C1 segment of cervical spinal cord (tissue), 14 donors: ENCODE measurements around the gene NRXN3.

Experiments
- DNase-seq, 14 donors: peaks; one replicate each; lab custom pipeline; 2025; lab: John Stamatoyannopoulos, UW

Gene NRXN3

GRCh38 chr14:78242086-78242485, 71.9 kb downstream of the NRXN3 start:
- no peak for DNase-seq

GRCh38 chr14:78243187-78243586, 73.0 kb downstream of the NRXN3 start:
- DNase-seq, result no peak

- no peak for DNase-seq
Observed at GRCh38 chr14:78245238-78245637, 75.1 kb downstream of the NRXN3 start.

- no peak for DNase-seq
Observed at GRCh38 chr14:78248501-78249090, 78.4 kb downstream of the NRXN3 start.

GRCh38 chr14:78251308-78251707, 81.1 kb downstream of the NRXN3 start:
- no peak for DNase-seq

GRCh38 chr14:78253986-78254385, 83.8 kb downstream of the NRXN3 start:
- no peak for DNase-seq

GRCh38 chr14:78254911-78255461, 84.8 kb downstream of the NRXN3 start:
- DNase-seq, result no peak

- DNase-seq, result no peak
Observed at GRCh38 chr14:78259831-78260230, 89.7 kb downstream of the NRXN3 start.

DNA sequence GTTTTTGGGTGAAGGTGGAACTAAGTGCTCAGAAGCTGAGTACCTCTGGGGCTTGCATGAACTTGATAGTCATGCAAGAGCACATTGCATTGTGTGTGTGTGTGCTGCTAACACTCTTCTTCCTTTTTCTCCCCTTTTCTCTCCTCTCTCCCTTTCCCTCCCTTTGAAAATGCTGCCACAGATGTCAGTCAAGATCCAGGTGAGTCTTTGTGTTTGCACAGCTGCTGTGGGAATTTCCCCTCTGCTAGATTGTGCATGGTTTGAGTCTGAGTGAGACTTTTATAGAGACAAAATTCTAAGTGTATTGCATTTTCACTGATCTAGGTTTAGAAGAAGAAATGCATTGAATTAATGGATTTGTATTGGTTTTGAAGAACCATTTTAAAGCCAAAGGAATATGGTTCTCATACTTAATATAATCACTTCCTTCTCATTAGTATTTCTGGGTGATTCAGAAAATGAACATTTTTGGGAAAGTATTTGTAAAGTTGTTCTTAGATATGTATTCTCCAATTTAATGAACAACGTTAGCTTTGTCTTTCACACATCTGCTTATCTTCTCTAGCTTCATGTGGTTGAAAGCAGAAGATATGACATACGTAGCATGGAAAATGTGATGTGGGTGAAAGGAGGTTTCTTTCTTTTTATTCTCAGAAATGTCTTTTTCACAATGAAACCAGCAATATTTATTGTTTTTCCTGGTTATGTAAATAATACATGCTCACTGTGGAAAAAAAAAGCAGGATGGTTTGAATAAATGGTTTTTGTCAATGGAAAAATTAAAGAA, 108.5 kb downstream of the NRXN3 start:
- no peak for DNase-seq

DNA sequence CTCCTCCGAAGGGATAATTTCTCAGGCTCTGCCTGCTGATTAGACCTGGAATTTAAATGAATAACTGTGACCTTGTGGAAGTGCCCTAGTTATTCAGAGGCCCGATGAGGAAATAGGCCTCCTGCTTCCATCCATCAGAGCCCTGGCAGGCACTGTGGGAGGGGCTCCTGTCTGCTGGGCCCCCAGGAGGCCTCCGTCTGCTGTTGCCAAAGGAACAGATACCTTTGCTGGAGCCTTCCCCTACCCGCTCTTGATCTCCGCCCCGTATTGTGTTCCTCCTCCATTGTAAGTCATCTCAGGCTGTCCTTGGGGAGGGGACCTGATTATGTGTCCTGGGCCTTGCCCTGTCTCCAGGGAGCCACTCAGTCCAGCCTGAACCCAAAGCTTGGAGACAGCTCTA, 112.3 kb downstream of the NRXN3 start:
- DNase-seq, result no peak

GRCh38 chr14:78286210-78286609, 116.0 kb downstream of the NRXN3 start:
- no peak for DNase-seq

DNA sequence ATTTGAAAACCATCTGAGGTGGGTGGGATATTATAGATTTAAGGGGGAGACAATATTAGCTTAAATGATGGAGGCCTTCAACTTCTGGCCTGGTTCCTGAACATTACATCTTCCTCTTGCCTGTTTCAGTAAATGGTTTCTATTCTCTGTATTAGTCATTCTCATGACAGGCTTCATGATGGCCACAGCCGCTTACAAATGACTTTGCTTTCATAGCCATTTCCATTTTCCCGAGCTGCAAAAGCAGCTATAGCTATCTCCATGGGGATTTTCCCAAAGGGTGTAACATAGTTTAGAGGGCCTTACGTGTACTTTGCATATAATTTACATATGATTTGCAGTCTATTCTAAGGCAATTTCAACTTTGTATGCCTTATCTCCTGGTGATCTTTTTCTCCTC, 121.8 kb downstream of the NRXN3 start:
- no peak for DNase-seq

- no peak for DNase-seq
Observed at GRCh38 chr14:78297858-78298257, 127.7 kb downstream of the NRXN3 start.

- no peak for DNase-seq
Observed at GRCh38 chr14:78298298-78298697, 128.1 kb downstream of the NRXN3 start.

GRCh38 chr14:78302841-78303240, 132.7 kb downstream of the NRXN3 start:
- no peak for DNase-seq

GRCh38 chr14:78307671-78308070, 137.5 kb downstream of the NRXN3 start:
- DNase-seq, result no peak

DNA sequence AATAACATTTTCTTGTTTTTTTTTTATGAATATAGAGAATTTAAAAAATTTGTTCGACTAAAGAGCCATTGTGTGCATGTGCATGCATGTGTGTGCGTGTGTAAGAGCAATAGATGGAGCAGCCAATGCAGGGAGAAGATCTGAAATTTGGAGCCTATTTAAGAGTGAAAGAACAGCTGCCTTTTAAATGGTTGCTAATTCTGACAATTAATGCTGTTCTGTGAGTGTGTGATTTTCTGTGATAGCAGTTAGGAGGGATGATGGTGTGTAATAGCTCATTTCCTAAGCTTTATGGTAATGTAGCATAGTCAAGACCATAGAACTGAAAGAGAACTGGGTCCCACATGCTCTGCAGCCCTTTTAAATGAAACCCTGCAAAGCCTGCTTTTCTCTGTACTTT, 137.9 kb downstream of the NRXN3 start:
- DNase-seq, result no peak

DNA sequence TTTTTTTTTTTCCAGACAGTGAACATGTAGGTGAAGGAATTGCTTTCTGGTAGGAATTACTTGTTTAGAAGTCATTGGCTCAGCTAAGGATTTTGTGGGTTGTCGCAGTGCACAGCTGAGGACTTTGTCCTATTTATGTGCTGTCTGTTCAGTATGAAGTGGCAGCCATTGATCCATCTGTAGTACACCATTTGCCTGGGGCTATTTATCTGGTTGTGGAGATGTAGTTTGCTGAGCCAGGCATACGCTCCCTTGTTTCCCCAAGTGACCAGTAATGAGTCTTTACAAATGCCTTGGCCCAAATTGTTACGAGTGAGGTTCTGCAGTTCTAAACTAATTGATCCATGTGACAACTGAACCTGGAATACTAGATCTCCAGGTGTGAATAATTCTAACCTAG, 140.1 kb downstream of the NRXN3 start:
- DNase-seq, result no peak

DNA sequence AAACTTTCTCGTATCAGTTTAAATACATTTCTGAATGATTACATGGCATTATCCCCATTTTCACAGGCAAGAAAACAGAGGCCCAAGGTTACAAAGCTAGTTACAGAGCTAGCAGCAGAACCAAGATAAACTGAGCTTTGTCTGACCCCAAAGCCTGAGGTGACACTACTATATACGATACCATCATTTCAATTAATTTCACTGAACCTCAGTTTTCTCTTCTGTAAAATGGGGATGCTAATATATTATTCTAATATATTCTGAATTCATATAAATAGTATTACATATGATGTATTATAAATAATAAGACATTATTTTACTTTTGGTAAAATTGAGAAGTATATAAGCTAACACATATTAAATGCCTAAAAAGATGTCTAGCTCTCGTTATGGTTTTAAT, 143.3 kb downstream of the NRXN3 start:
- DNase-seq, result no peak

- no peak for DNase-seq
Observed at GRCh38 chr14:78314484-78314883, 144.3 kb downstream of the NRXN3 start.

DNA sequence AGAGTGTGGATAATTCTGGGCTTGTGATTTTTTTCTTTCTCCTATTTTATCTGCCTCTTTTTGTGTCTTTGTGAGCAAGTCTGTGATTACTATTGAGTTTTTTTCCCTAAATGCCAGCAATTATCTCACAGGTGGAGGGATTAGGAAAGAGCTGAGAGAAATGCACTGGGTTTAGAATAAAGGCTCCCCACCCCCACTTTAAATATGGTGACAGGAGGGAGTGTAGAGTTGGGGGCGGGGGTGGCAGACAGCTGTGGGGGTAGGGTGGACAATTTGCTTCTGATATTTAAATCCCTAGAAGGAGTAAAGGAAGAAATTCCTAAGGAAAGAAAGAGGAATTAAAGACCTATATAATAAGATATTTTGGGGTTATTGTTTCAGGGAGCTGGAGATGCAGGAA, 145.9 kb downstream of the NRXN3 start:
- DNase-seq, result no peak

- DNase-seq, result no peak
Observed at GRCh38 chr14:78316786-78317185, 146.6 kb downstream of the NRXN3 start.

GRCh38 chr14:78319406-78319805, 149.2 kb downstream of the NRXN3 start:
- DNase-seq, result no peak
